ENCODE data around the gene NDST1. TPM values are rescaled to one million over a fixed set of nuclear protein-coding genes. Genes with fewer than 3 reads are reported as not detected.

The NDST1 gene
- total and polyA plus RNA-seq, 7 experiments from 2014 or later, result 0.69 to 17.5 (median 1.2) TPM

DNA sequence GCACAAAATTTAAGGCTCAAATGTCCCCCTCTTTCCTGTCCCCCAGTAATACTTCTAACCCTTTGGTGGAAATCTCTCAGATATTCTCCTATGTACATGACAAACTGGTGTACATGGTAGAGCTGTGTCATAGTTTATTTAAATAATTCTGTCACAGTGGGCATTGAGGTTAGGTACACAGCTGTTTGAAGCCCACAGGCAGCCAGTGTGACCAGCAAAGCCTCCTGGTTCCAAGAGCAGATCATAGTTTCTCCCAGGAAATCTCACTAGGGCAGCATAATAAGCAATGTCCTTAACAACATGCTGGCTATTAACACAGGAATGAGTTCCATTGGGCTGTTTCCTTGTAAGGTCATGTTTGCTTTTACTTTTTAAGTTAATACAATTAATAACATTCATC lies 63.9 kb downstream of the NDST1 start:
- Histone ChIP-seq H3K27me3 (ENCODE audit: control insufficient read depth in 2 of 2, insufficient read depth in 2 of 2, low read length in 2 of 2) (no peaks in the 10 kb centered on the region), H3K36me3 (ENCODE audit: control insufficient read depth in 2 of 3, insufficient read depth in 3 of 3, low read length in 3 of 3) (no peaks in the 10 kb centered on the region), H3K27ac (ENCODE audit: low read depth, low read length) (no peak overlapping the region), H3K9me3 (ENCODE audit: control insufficient read depth in 2 of 3, low read length in 3 of 3) (no peaks in the 10 kb centered on the region), H3K4me3 (ENCODE audit: low read length) (no peak overlapping the region), H3K4me1 (ENCODE audit: control insufficient read depth in 2 of 2, insufficient read depth in 2 of 2, low read length in 2 of 2) (no peaks in the 10 kb centered on the region)
- ChIA-PET CTCF (no interaction called here), POLR2A (no interaction called here)
- ATAC-seq, result no peak
- intact Hi-C loops (cut with micrococcal nuclease), result no loop called here
- no peaks in the 10 kb centered on the region for H3K9me3 Mint-ChIP-seq
- DNase-seq, result no peak
- no peaks in the 10 kb centered on the region for H3K4me1 Mint-ChIP-seq
- H3K27me3 Mint-ChIP-seq, result no peaks in the 10 kb centered on the region
- no peaks in the 10 kb centered on the region for H3K36me3 Mint-ChIP-seq
- no peak overlapping the region for H3K4me3 Mint-ChIP-seq
- H3K27ac Mint-ChIP-seq, result no peak overlapping the region

DNA sequence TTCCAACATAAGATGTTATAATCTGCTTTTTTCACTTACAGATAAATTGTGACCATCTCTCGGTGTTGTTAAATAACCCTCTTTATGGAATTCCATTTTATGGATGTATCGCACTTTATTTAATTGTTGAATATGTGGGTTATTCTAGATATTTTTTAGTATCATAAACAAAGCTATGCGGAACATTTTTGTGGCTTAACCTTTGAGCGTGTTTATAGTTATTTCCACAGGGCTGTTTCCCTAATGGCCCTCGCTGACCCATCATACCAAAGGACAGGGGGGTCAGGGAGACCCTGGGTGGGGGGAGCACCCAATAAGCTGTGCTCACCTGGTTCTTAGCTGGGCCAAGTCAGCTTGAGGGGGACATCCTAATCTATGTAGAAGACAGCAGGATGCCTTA lies 65.3 kb downstream of the NDST1 start:
- intact Hi-C loops (cut with micrococcal nuclease), result no loop called here
- Histone ChIP-seq H3K27me3 (ENCODE audit: control insufficient read depth in 2 of 2, insufficient read depth in 2 of 2, low read length in 2 of 2) (no peaks in the 10 kb centered on the region), H3K27ac (ENCODE audit: low read depth, low read length) (no peak overlapping the region), H3K4me1 (ENCODE audit: control insufficient read depth in 2 of 2, insufficient read depth in 2 of 2, low read length in 2 of 2) (no peaks in the 10 kb centered on the region), H3K9me3 (ENCODE audit: control insufficient read depth in 2 of 3, low read length in 3 of 3) (no peaks in the 10 kb centered on the region), H3K36me3 (ENCODE audit: control insufficient read depth in 2 of 3, insufficient read depth in 3 of 3, low read length in 3 of 3) (no peaks in the 10 kb centered on the region), H3K4me3 (ENCODE audit: low read length) (no peak overlapping the region)
- Mint-ChIP-seq H3K4me3 (no peak overlapping the region), H3K9me3 (no peaks in the 10 kb centered on the region), H3K27me3 (no peaks in the 10 kb centered on the region), H3K4me1 (no peaks in the 10 kb centered on the region), H3K27ac (no peak overlapping the region), H3K36me3 (no peaks in the 10 kb centered on the region)
- ChIA-PET POLR2A (no interaction called here), CTCF (interaction anchor here (1.0 kb wide), 1 partner anchor 84 kb away, joined by 3 read pairs; no protein-coding TSS in a partner anchor)
- ATAC-seq (no peak), DNase-seq (no peak)

DNA sequence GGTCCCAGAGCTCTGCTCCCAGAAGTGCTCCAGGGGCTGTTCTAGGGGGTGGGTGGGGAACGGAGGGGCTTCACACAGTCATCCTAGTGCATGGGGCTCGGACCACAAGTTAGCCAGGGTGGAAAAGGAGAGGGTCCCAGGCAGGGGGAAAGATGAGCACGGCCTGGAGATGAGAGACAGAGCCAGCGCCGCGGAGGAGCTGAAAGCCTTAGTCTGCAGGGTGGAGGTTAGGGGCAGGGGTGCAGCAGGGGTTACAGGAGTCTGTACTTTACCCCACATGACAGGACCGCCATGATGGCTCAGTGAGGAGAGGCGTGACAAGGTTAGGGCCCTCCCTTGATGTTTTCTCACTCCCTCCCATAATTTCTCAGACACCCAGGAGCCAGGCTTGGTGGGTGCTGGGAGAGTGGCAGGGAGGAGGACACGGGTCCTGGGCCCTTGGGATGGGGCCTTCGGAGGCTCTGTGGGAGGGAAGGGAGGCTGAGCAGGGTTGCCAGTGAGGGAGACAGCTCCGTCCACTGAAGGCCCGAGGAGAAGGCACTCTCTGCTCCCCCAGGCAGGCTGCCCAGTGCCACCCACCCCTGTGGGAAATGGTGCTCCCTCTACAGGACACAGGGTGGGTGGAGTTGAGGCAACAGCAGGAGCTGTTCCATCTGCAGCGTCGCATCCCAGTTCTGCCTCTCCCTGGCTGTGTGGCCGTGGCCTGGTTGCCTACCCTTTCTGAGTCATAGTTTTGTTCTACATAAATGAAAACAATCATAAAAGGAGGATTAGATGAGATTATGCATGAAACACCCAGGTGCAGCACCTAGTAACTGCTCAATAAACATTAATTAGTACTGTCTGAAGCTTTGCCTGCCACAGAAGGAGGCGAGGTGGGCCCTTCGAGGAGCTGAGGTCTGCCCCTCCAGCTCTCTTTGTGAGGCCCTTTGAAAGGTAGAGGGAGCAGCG lies 66.2 kb downstream of the NDST1 start:
- no peaks in the 10 kb centered on the region for H3K9me3 ChIP-seq (ENCODE audit: control insufficient read depth in 2 of 3, low read length in 3 of 3)
- POLR2A ChIA-PET, result no interaction called here
- H3K4me1 ChIP-seq (ENCODE audit: control insufficient read depth in 2 of 2, insufficient read depth in 2 of 2, low read length in 2 of 2), result no peaks in the 10 kb centered on the region
- intact Hi-C loops (cut with micrococcal nuclease), result no loop called here
- H3K27ac Mint-ChIP-seq, result no peak overlapping the region
- H3K4me1 Mint-ChIP-seq, result no peaks in the 10 kb centered on the region
- H3K27ac ChIP-seq (ENCODE audit: low read depth, low read length), result no peak overlapping the region
- ATAC-seq (no peak), DNase-seq (no peak)
- H3K36me3 ChIP-seq (ENCODE audit: control insufficient read depth in 2 of 3, insufficient read depth in 3 of 3, low read length in 3 of 3), result no peaks in the 10 kb centered on the region
- H3K4me3 ChIP-seq (ENCODE audit: low read length), result no peak overlapping the region
- CTCF ChIA-PET, result interaction anchor here (0.6 kb wide), 1 partner anchor 1663 kb away, joined by 3 read pairs; no protein-coding TSS in a partner anchor
- H3K27me3 ChIP-seq (ENCODE audit: control insufficient read depth in 2 of 2, insufficient read depth in 2 of 2, low read length in 2 of 2), result no peaks in the 10 kb centered on the region
- H3K36me3 Mint-ChIP-seq, result no peaks in the 10 kb centered on the region
- no peak overlapping the region for H3K4me3 Mint-ChIP-seq
- H3K27me3 Mint-ChIP-seq, result no peaks in the 10 kb centered on the region
- no peaks in the 10 kb centered on the region for H3K9me3 Mint-ChIP-seq

DNA sequence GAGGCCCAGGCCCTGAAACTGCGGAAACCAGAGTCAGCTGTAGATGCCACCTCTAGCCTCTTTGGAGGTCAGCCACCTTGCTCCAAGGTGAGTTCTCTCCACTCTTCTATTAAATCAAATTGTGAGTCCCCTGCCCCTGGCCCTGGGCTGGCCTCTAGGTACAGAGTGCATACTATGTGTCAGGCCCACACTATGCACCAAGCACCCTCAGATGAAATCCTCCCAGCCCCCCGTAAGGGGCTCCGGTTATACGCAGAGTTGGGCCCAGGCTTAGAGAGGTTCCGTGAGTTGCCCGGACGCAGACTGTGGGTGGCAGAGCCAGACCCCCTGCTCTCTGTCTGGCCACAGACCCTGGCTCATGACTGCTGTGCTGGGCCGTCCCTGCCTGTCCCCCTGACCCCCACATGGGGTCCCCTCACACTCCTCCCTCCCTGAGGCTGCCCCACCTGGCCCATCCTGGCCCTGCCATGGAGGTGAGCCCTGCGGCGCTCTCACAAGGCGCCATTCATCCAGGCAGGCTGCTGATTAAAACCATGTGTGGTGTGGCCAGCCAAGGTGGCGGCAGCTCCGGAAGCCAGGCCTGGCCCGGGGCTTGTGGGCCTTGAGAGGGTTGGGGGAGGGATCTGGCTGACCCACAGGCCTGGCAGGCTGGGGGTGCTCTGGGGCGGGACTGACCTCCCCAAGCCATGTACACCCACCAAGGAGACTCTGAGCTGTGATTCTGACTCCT lies 67.1 kb downstream of the NDST1 start:
- CTCF ChIA-PET, result interaction anchor here (0.6 kb wide), 1 partner anchor 1664 kb away, joined by 3 read pairs; no protein-coding TSS in a partner anchor
- POLR2A ChIA-PET, result no interaction called here
- DNase-seq (no peak), ATAC-seq (no peak)
- Histone ChIP-seq H3K9me3 (ENCODE audit: control insufficient read depth in 2 of 3, low read length in 3 of 3) (no peaks in the 10 kb centered on the region), H3K27ac (ENCODE audit: low read depth, low read length) (no peak overlapping the region), H3K4me1 (ENCODE audit: control insufficient read depth in 2 of 2, insufficient read depth in 2 of 2, low read length in 2 of 2) (no peaks in the 10 kb centered on the region), H3K4me3 (ENCODE audit: low read length) (no peak overlapping the region), H3K27me3 (ENCODE audit: control insufficient read depth in 2 of 2, insufficient read depth in 2 of 2, low read length in 2 of 2) (no peaks in the 10 kb centered on the region), H3K36me3 (ENCODE audit: control insufficient read depth in 2 of 3, insufficient read depth in 3 of 3, low read length in 3 of 3) (no peaks in the 10 kb centered on the region)
- intact Hi-C loops (cut with micrococcal nuclease), result no loop called here
- Mint-ChIP-seq H3K27me3 (no peaks in the 10 kb centered on the region), H3K4me1 (no peaks in the 10 kb centered on the region), H3K27ac (no peak overlapping the region), H3K36me3 (no peaks in the 10 kb centered on the region), H3K9me3 (no peaks in the 10 kb centered on the region), H3K4me3 (no peak overlapping the region)

DNA sequence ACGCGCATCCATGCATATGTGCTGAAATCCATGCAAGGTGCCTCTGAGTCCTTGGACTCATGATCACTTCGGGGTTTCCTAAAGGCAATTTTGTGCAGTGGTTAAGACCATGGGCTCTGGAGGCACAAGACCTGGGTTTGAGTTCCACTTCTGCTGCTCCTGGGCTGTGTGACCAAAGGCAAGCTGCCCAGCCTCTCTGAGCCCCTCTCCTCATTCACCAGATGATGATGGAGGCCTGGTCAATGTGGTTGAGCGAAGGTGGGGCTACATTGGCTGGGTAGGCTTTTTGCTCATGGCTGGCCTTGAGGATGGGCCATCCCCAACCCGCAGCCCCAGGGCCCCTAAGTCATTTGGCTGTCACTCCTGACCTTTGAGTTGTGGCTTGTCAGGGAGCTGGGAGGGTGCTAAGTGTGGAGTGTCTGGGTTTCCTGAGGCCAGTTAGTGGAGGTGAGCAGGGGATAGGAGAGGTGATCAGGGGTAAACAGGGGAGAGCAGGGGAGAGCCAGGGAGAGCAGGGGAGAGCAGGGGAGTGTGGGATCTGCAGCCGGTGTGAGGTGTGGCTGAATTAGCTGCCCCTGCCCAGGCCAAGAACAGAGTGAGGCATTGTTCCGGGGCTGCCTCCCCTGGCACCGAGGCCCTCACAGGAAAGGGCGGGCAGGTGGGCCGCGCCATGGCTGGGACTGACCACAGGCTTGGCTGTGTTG lies 68.0 kb downstream of the NDST1 start:
- Mint-ChIP-seq H3K27me3 (peaks cover 0 to 6% (median 3%) of the 10 kb centered on the region in 5 donors), H3K36me3 (no peaks in the 10 kb centered on the region), H3K9me3 (no peaks in the 10 kb centered on the region), H3K4me3 (no peak overlapping the region), H3K27ac (no peak overlapping the region), H3K4me1 (no peaks in the 10 kb centered on the region)
- intact Hi-C loops (cut with micrococcal nuclease), result no loop called here
- no peak overlapping the region for H3K27ac ChIP-seq (ENCODE audit: low read depth, low read length)
- no peaks in the 10 kb centered on the region for H3K9me3 ChIP-seq (ENCODE audit: control insufficient read depth in 2 of 3, low read length in 3 of 3)
- no peak overlapping the region for H3K4me3 ChIP-seq (ENCODE audit: low read length)
- DNase-seq, result no peak
- ATAC-seq, result no peak
- H3K36me3 ChIP-seq (ENCODE audit: control insufficient read depth in 2 of 3, insufficient read depth in 3 of 3, low read length in 3 of 3), result no peaks in the 10 kb centered on the region
- POLR2A ChIA-PET, result no interaction called here
- CTCF ChIA-PET, result no interaction called here
- no peaks in the 10 kb centered on the region for H3K4me1 ChIP-seq (ENCODE audit: control insufficient read depth in 2 of 2, insufficient read depth in 2 of 2, low read length in 2 of 2)
- H3K27me3 ChIP-seq (ENCODE audit: control insufficient read depth in 2 of 2, insufficient read depth in 2 of 2, low read length in 2 of 2), result no peaks in the 10 kb centered on the region

DNA sequence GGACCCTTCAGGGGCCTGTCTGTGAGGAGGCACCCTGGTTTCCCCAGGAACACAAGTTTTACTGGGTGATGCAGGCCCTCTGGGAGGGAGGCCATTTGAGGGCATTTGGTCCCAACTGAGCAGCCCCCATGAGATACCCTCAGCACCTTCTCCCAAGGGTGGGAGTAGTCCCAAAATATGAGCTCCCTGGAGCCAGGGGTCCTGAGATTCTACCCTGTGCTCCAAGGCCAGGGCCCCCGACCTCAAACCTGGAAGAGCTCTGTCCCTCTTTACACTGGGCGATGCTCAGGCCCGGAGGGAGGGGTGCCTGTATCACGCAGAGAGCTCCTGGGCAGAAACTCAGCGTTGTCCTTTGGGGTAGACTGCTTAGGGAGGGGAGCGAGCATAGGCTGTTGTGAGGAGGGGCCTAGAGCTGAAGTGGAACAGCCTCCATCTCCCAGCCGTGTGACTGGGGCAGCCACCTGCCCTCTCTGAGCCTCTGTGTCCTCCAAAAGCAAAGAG lies 68.6 kb downstream of the NDST1 start:
- Histone ChIP-seq H3K4me3 (ENCODE audit: low read length) (no peak overlapping the region), H3K4me1 (ENCODE audit: control insufficient read depth in 2 of 2, insufficient read depth in 2 of 2, low read length in 2 of 2) (no peaks in the 10 kb centered on the region), H3K27ac (ENCODE audit: low read depth, low read length) (no peak overlapping the region), H3K36me3 (ENCODE audit: control insufficient read depth in 2 of 3, insufficient read depth in 3 of 3, low read length in 3 of 3) (no peaks in the 10 kb centered on the region), H3K27me3 (ENCODE audit: control insufficient read depth in 2 of 2, insufficient read depth in 2 of 2, low read length in 2 of 2) (peaks cover 0 to 3% of the 10 kb centered on the region in 2 donors), H3K9me3 (ENCODE audit: control insufficient read depth in 2 of 3, low read length in 3 of 3) (no peaks in the 10 kb centered on the region)
- DNase-seq (no peak), ATAC-seq (no peak)
- H3K27ac Mint-ChIP-seq, result no peak overlapping the region
- H3K36me3 Mint-ChIP-seq, result no peaks in the 10 kb centered on the region
- H3K4me3 Mint-ChIP-seq, result no peak overlapping the region
- CTCF ChIA-PET, result no interaction called here
- peaks cover 0 to 8% (median 3%) of the 10 kb centered on the region in 5 donors for H3K27me3 Mint-ChIP-seq
- no peaks in the 10 kb centered on the region for H3K9me3 Mint-ChIP-seq
- intact Hi-C loops (cut with micrococcal nuclease), result no loop called here
- no peaks in the 10 kb centered on the region for H3K4me1 Mint-ChIP-seq
- POLR2A ChIA-PET, result no interaction called here
